ENCODE measurements around the gene MEX3D. TPM values are rescaled to one million over a fixed set of nuclear protein-coding genes. Genes with fewer than 3 reads are reported as not detected.
"Not testable (repeated sequence)": the region's sequence is repeated elsewhere in the genome, so short reads cannot be mapped to it uniquely, and the experiment has no call there.

Gene MEX3D
- total RNA-seq, 1 donor from 2014 or later = 20.5 TPM

- DNase-seq (ENCODE audit: low spot score) = no peak
Observed at GRCh38 chr19:1522061-1522460, 46.1 kb downstream of the MEX3D start.

- DNase-seq (ENCODE audit: low spot score) = no peak
Observed at GRCh38 chr19:1521636-1522035, 46.5 kb downstream of the MEX3D start.

GRCh38 chr19:1520203-1520780 lies 47.8 kb downstream of the MEX3D start:
- no peak for DNase-seq (ENCODE audit: low spot score)

GRCh38 chr19:1519802-1520201 lies 48.3 kb downstream of the MEX3D start:
- not testable (repeated sequence) for DNase-seq (ENCODE audit: low spot score)

GRCh38 chr19:1518471-1518870 lies 49.7 kb downstream of the MEX3D start:
- DNase-seq (ENCODE audit: low spot score) = no peak

GRCh38 chr19:1516395-1516753 lies 51.8 kb downstream of the MEX3D start:
- DNase-seq (ENCODE audit: low spot score) = no peak

GRCh38 chr19:1514986-1515721 lies 53.0 kb downstream of the MEX3D start:
- DNase-seq (ENCODE audit: low spot score) = no peak

GRCh38 chr19:1514295-1514661 lies 53.8 kb downstream of the MEX3D start:
- DNase-seq (ENCODE audit: low spot score) = no peak

GRCh38 chr19:1513499-1514294 lies 54.4 kb downstream of the MEX3D start:
- no peak for DNase-seq (ENCODE audit: low spot score)

- DNase-seq (ENCODE audit: low spot score) = no peak
Observed at GRCh38 chr19:1512671-1513498, 55.2 kb downstream of the MEX3D start, which contains the start of gene ADAMTSL5. Gene ADAMTSL5 (minus strand): TSS chr19:1513019. CDS start chr19:1510943, 2,076 bp downstream.

GRCh38 chr19:1511318-1512317 lies 56.5 kb downstream of the MEX3D start:
- no peak for DNase-seq (ENCODE audit: low spot score)

GRCh38 chr19:1510807-1511206 lies 57.3 kb downstream of the MEX3D start:
- no peak for DNase-seq (ENCODE audit: low spot score)

GRCh38 chr19:1510442-1510806 lies 57.7 kb downstream of the MEX3D start:
- no peak for DNase-seq (ENCODE audit: low spot score)

- DNase-seq (ENCODE audit: low spot score) = no peak
Observed at GRCh38 chr19:1509602-1510441, 58.3 kb downstream of the MEX3D start.

- DNase-seq (ENCODE audit: low spot score) = no peak
Observed at GRCh38 chr19:1508507-1508856, 59.6 kb downstream of the MEX3D start.

GRCh38 chr19:1507763-1508506 lies 60.2 kb downstream of the MEX3D start:
- no peak for DNase-seq (ENCODE audit: low spot score)

GRCh38 chr19:1507192-1507660 lies 60.9 kb downstream of the MEX3D start:
- no peak for DNase-seq (ENCODE audit: low spot score)

Data from mesenteric fat pad (tissue), 1 donor.